ENCODE results near the gene TNFRSF25. TPM values are rescaled to one million over a fixed set of nuclear protein-coding genes. Genes with fewer than 3 reads are reported as not detected.

The TNFRSF25 gene
- total and polyA plus RNA-seq, 7 experiments from 2014 or later = 17.3 to 352 (median 177) TPM

- H3K4me1 Mint-ChIP-seq = no peaks in the 10 kb centered on the region
- ATAC-seq (no peak), DNase-seq (no peak)
- H3K27me3 ChIP-seq (ENCODE audit: control insufficient read depth in 2 of 2, insufficient read depth in 2 of 2, low read length in 2 of 2) = no peaks in the 10 kb centered on the region
- no peaks in the 10 kb centered on the region for H3K36me3 Mint-ChIP-seq
- no peak overlapping the region for H3K4me3 Mint-ChIP-seq
- no peaks in the 10 kb centered on the region for H3K9me3 ChIP-seq (ENCODE audit: control insufficient read depth in 2 of 3, low read length in 3 of 3)
- intact Hi-C loops (cut with micrococcal nuclease) = no loop called here
- CTCF ChIA-PET = no interaction called here
- no peaks in the 10 kb centered on the region for H3K9me3 Mint-ChIP-seq
- H3K4me1 ChIP-seq (ENCODE audit: control insufficient read depth in 2 of 2, insufficient read depth in 2 of 2, low read length in 2 of 2) = no peaks in the 10 kb centered on the region
- no peak overlapping the region for H3K27ac Mint-ChIP-seq
- POLR2A ChIA-PET = interaction anchor here (0.5 kb wide), 1 partner anchor 69 kb away, joined by 3 read pairs; no protein-coding TSS in a partner anchor
- no peaks in the 10 kb centered on the region for H3K36me3 ChIP-seq (ENCODE audit: control insufficient read depth in 2 of 3, insufficient read depth in 3 of 3, low read length in 3 of 3)
- no peak overlapping the region for H3K4me3 ChIP-seq (ENCODE audit: low read length)
- H3K27me3 Mint-ChIP-seq = no peaks in the 10 kb centered on the region
- no peak overlapping the region for H3K27ac ChIP-seq (ENCODE audit: low read depth, low read length)
Observed at GRCh38 chr1:6511056-6511455, 45.1 kb upstream of the TNFRSF25 start.

- Mint-ChIP-seq H3K27me3 (no peaks in the 10 kb centered on the region), H3K27ac (no peak overlapping the region), H3K4me3 (no peak overlapping the region), H3K36me3 (no peaks in the 10 kb centered on the region), H3K9me3 (no peaks in the 10 kb centered on the region), H3K4me1 (no peaks in the 10 kb centered on the region)
- ATAC-seq (no peak), DNase-seq (no peak)
- Histone ChIP-seq H3K27me3 (ENCODE audit: control insufficient read depth in 2 of 2, insufficient read depth in 2 of 2, low read length in 2 of 2) (no peaks in the 10 kb centered on the region), H3K36me3 (ENCODE audit: control insufficient read depth in 2 of 3, insufficient read depth in 3 of 3, low read length in 3 of 3) (no peaks in the 10 kb centered on the region), H3K9me3 (ENCODE audit: control insufficient read depth in 2 of 3, low read length in 3 of 3) (no peaks in the 10 kb centered on the region), H3K4me1 (ENCODE audit: control insufficient read depth in 2 of 2, insufficient read depth in 2 of 2, low read length in 2 of 2) (no peaks in the 10 kb centered on the region), H3K27ac (ENCODE audit: low read depth, low read length) (no peak overlapping the region), H3K4me3 (ENCODE audit: low read length) (no peak overlapping the region)
- intact Hi-C loops (cut with micrococcal nuclease) = no loop called here
- CTCF ChIA-PET = no interaction called here
- POLR2A ChIA-PET = interaction anchor here (0.5 kb wide), 1 partner anchor 70 kb away, joined by 3 read pairs; no protein-coding TSS in a partner anchor
Observed at GRCh38 chr1:6510493-6510892, 44.5 kb upstream of the TNFRSF25 start.

GRCh38 chr1:6509919-6510291, 43.9 kb upstream of the TNFRSF25 start:
- no peaks in the 10 kb centered on the region for H3K27me3 Mint-ChIP-seq
- Histone ChIP-seq H3K36me3 (ENCODE audit: control insufficient read depth in 2 of 3, insufficient read depth in 3 of 3, low read length in 3 of 3) (no peaks in the 10 kb centered on the region), H3K9me3 (ENCODE audit: control insufficient read depth in 2 of 3, low read length in 3 of 3) (no peaks in the 10 kb centered on the region), H3K27ac (ENCODE audit: low read depth, low read length) (no peak overlapping the region), H3K27me3 (ENCODE audit: control insufficient read depth in 2 of 2, insufficient read depth in 2 of 2, low read length in 2 of 2) (no peaks in the 10 kb centered on the region), H3K4me1 (ENCODE audit: control insufficient read depth in 2 of 2, insufficient read depth in 2 of 2, low read length in 2 of 2) (no peaks in the 10 kb centered on the region), H3K4me3 (ENCODE audit: low read length) (no peak overlapping the region)
- no peaks in the 10 kb centered on the region for H3K36me3 Mint-ChIP-seq
- no peak overlapping the region for H3K4me3 Mint-ChIP-seq
- H3K9me3 Mint-ChIP-seq = no peaks in the 10 kb centered on the region
- intact Hi-C loops (cut with micrococcal nuclease) = no loop called here
- CTCF ChIA-PET = no interaction called here
- no peaks in the 10 kb centered on the region for H3K4me1 Mint-ChIP-seq
- H3K27ac Mint-ChIP-seq = no peak overlapping the region
- DNase-seq = no peak
- POLR2A ChIA-PET = no interaction called here
- ATAC-seq = no peak

GRCh38 chr1:6509220-6509918, 43.4 kb upstream of the TNFRSF25 start:
- DNase-seq = no peak
- no peak overlapping the region for H3K27ac Mint-ChIP-seq
- POLR2A ChIA-PET = interaction anchor here (1.1 kb wide), 1 partner anchor 27 kb away, joined by 3 read pairs; no protein-coding TSS in a partner anchor
- CTCF ChIA-PET = interaction anchor here (1.1 kb wide), 1 partner anchor 19 kb away, joined by 4 read pairs; no protein-coding TSS in a partner anchor
- no peaks in the 10 kb centered on the region for H3K36me3 Mint-ChIP-seq
- Histone ChIP-seq H3K36me3 (ENCODE audit: control insufficient read depth in 2 of 3, insufficient read depth in 3 of 3, low read length in 3 of 3) (no peaks in the 10 kb centered on the region), H3K4me3 (ENCODE audit: low read length) (no peak overlapping the region), H3K27me3 (ENCODE audit: control insufficient read depth in 2 of 2, insufficient read depth in 2 of 2, low read length in 2 of 2) (no peaks in the 10 kb centered on the region), H3K9me3 (ENCODE audit: control insufficient read depth in 2 of 3, low read length in 3 of 3) (no peaks in the 10 kb centered on the region), H3K27ac (ENCODE audit: low read depth, low read length) (no peak overlapping the region), H3K4me1 (ENCODE audit: control insufficient read depth in 2 of 2, insufficient read depth in 2 of 2, low read length in 2 of 2) (no peaks in the 10 kb centered on the region)
- intact Hi-C loops (cut with micrococcal nuclease) = no loop called here
- ATAC-seq = no peak
- H3K4me3 Mint-ChIP-seq = no peak overlapping the region
- H3K27me3 Mint-ChIP-seq = peaks cover 0 to 2% (median 0%) of the 10 kb centered on the region in 5 donors
- H3K4me1 Mint-ChIP-seq = no peaks in the 10 kb centered on the region
- H3K9me3 Mint-ChIP-seq = no peaks in the 10 kb centered on the region

GRCh38 chr1:6508816-6509189, 42.8 kb upstream of the TNFRSF25 start:
- POLR2A ChIA-PET = interaction anchor here (1.1 kb wide), 1 partner anchor 28 kb away, joined by 3 read pairs; no protein-coding TSS in a partner anchor

GRCh38 chr1:6508154-6508815, 42.3 kb upstream of the TNFRSF25 start:
- POLR2A ChIA-PET = interaction anchor here (1.1 to 1.4 kb wide), 2 partner anchors 16 to 28 kb away, joined by 3 read pairs; no protein-coding TSS in a partner anchor
- H3K27ac Mint-ChIP-seq = no peak overlapping the region
- CTCF ChIA-PET = interaction anchor here (1.1 kb wide), 1 partner anchor 18 kb away, joined by 4 read pairs; no protein-coding TSS in a partner anchor
- peaks cover 0 to 4% (median 0%) of the 10 kb centered on the region in 5 donors for H3K27me3 Mint-ChIP-seq
- no peak overlapping the region for H3K4me3 ChIP-seq (ENCODE audit: low read length)
- no peaks in the 10 kb centered on the region for H3K4me1 ChIP-seq (ENCODE audit: control insufficient read depth in 2 of 2, insufficient read depth in 2 of 2, low read length in 2 of 2)
- H3K36me3 Mint-ChIP-seq = no peaks in the 10 kb centered on the region
- intact Hi-C loops (cut with micrococcal nuclease) = no loop called here
- H3K9me3 Mint-ChIP-seq = no peaks in the 10 kb centered on the region
- H3K9me3 ChIP-seq (ENCODE audit: control insufficient read depth in 2 of 3, low read length in 3 of 3) = no peaks in the 10 kb centered on the region
- H3K27me3 ChIP-seq (ENCODE audit: control insufficient read depth in 2 of 2, insufficient read depth in 2 of 2, low read length in 2 of 2) = no peaks in the 10 kb centered on the region
- no peak for DNase-seq
- no peak overlapping the region for H3K27ac ChIP-seq (ENCODE audit: low read depth, low read length)
- H3K4me3 Mint-ChIP-seq = no peak overlapping the region
- ATAC-seq = no peak
- no peaks in the 10 kb centered on the region for H3K36me3 ChIP-seq (ENCODE audit: control insufficient read depth in 2 of 3, insufficient read depth in 3 of 3, low read length in 3 of 3)
- no peaks in the 10 kb centered on the region for H3K4me1 Mint-ChIP-seq

More at GRCh38 chr1:6508816-6509189, 42.8 kb upstream of the TNFRSF25 start:
- Mint-ChIP-seq H3K36me3 (no peaks in the 10 kb centered on the region), H3K9me3 (no peaks in the 10 kb centered on the region), H3K4me3 (no peak overlapping the region), H3K4me1 (no peaks in the 10 kb centered on the region), H3K27ac (no peak overlapping the region), H3K27me3 (peaks cover 0 to 4% (median 0%) of the 10 kb centered on the region in 5 donors)
- Histone ChIP-seq H3K4me1 (ENCODE audit: control insufficient read depth in 2 of 2, insufficient read depth in 2 of 2, low read length in 2 of 2) (no peaks in the 10 kb centered on the region), H3K4me3 (ENCODE audit: low read length) (no peak overlapping the region), H3K27ac (ENCODE audit: low read depth, low read length) (no peak overlapping the region), H3K9me3 (ENCODE audit: control insufficient read depth in 2 of 3, low read length in 3 of 3) (no peaks in the 10 kb centered on the region), H3K36me3 (ENCODE audit: control insufficient read depth in 2 of 3, insufficient read depth in 3 of 3, low read length in 3 of 3) (no peaks in the 10 kb centered on the region), H3K27me3 (ENCODE audit: control insufficient read depth in 2 of 2, insufficient read depth in 2 of 2, low read length in 2 of 2) (no peaks in the 10 kb centered on the region)
- CTCF ChIA-PET = interaction anchor here (1.1 kb wide), 1 partner anchor 18 kb away, joined by 4 read pairs; no protein-coding TSS in a partner anchor
- intact Hi-C loops (cut with micrococcal nuclease) = no loop called here
- ATAC-seq = no peak
- DNase-seq = no peak

All from naive thymus-derived CD4-positive, alpha-beta T cell (primary cell).